GM19035 (cell line): ENCODE measurements around the gene GLIS1.

Experiments used
- ATAC-seq: cut with Tn5 transposase; IDR thresholded peaks from one replicate; pipeline ENCODE4 v1.9.1; 2021; ENCODE audit not compliant: unreplicated experiment

The GLIS1 gene

GRCh38 chr1:53721088-53721487 lies 17.9 kb downstream of the GLIS1 start:
- ATAC-seq = no peak

- ATAC-seq = no peak
These were observed 19.5 kb downstream of the GLIS1 start for GRCh38 chr1:53719469-53719868.

- no peak for ATAC-seq
These were observed 20.5 kb downstream of the GLIS1 start for GRCh38 chr1:53718443-53718842.

GRCh38 chr1:53717025-53717804 lies 21.7 kb downstream of the GLIS1 start:
- ATAC-seq = no peak

GRCh38 chr1:53716150-53716549 lies 22.8 kb downstream of the GLIS1 start:
- ATAC-seq = no peak

- no peak for ATAC-seq
These were observed 23.5 kb downstream of the GLIS1 start for GRCh38 chr1:53715478-53715877.

GRCh38 chr1:53712276-53712675 lies 26.7 kb downstream of the GLIS1 start:
- no peak for ATAC-seq

GRCh38 chr1:53710584-53710983 lies 28.4 kb downstream of the GLIS1 start:
- ATAC-seq = no peak

GRCh38 chr1:53708687-53709086 lies 30.3 kb downstream of the GLIS1 start:
- ATAC-seq = no peak

GRCh38 chr1:53706356-53706755 lies 32.6 kb downstream of the GLIS1 start:
- no peak for ATAC-seq

- no peak for ATAC-seq
These were observed 33.4 kb downstream of the GLIS1 start for GRCh38 chr1:53705446-53706096.

- ATAC-seq = no peak
These were observed 34.0 kb downstream of the GLIS1 start for GRCh38 chr1:53704804-53705445.

- no peak for ATAC-seq
These were observed 34.7 kb downstream of the GLIS1 start for GRCh38 chr1:53704304-53704703.

GRCh38 chr1:53703174-53703573 lies 35.8 kb downstream of the GLIS1 start:
- ATAC-seq = no peak

GRCh38 chr1:53702341-53702740 lies 36.6 kb downstream of the GLIS1 start:
- ATAC-seq = no peak

- no peak for ATAC-seq
These were observed 38.2 kb downstream of the GLIS1 start for GRCh38 chr1:53700776-53701175.

- no peak for ATAC-seq
These were observed 39.0 kb downstream of the GLIS1 start for GRCh38 chr1:53699981-53700380.

GRCh38 chr1:53698384-53698980 lies 40.5 kb downstream of the GLIS1 start:
- no peak for ATAC-seq

GRCh38 chr1:53697721-53698383 lies 41.1 kb downstream of the GLIS1 start:
- ATAC-seq = no peak

- ATAC-seq = no peak
These were observed 42.0 kb downstream of the GLIS1 start for GRCh38 chr1:53696990-53697389.

- ATAC-seq = no peak
These were observed 42.4 kb downstream of the GLIS1 start for GRCh38 chr1:53696571-53696970.
